HG02943 (cell line): Measurements from ENCODE around the gene CD300LB.
"Not testable (repeated sequence)": the region's sequence is repeated elsewhere in the genome, so short reads cannot be mapped to it uniquely, and the experiment has no call there.

Experiments
- ATAC-seq: cut with Tn5 transposase; IDR thresholded peaks from one replicate; pipeline ENCODE4 v1.9.1; 2021; ENCODE audit warnings: mild to moderate bottlenecking, low read depth, moderate library complexity; ENCODE audit not compliant: unreplicated experiment

Gene CD300LB

GRCh38 chr17:74527081-74527480 is 4.2 kb downstream of the CD300LB start:
- ATAC-seq: no peak

- ATAC-seq: no peak
Observed at GRCh38 chr17:74526681-74527080, 4.6 kb downstream of the CD300LB start.

GRCh38 chr17:74525781-74526288 is 5.4 kb downstream of the CD300LB start:
- ATAC-seq: no peak

GRCh38 chr17:74525465-74525725 is 5.9 kb downstream of the CD300LB start:
- no peak for ATAC-seq

GRCh38 chr17:74524653-74525464 is 6.4 kb downstream of the CD300LB start:
- ATAC-seq: no peak

- no peak for ATAC-seq
Observed at GRCh38 chr17:74523308-74523707, 8.0 kb downstream of the CD300LB start.

- ATAC-seq: no peak
Observed at GRCh38 chr17:74522381-74523105, 8.7 kb downstream of the CD300LB start.

GRCh38 chr17:74521701-74522201 is 9.5 kb downstream of the CD300LB start:
- no peak for ATAC-seq

GRCh38 chr17:74520790-74521480 is 10.3 kb downstream of the CD300LB start:
- no peak for ATAC-seq

- no peak for ATAC-seq
Observed at GRCh38 chr17:74520016-74520434, 11.2 kb downstream of the CD300LB start.

GRCh38 chr17:74518413-74518981 is 12.8 kb downstream of the CD300LB start:
- not testable (repeated sequence) for ATAC-seq

GRCh38 chr17:74516561-74517328 is 14.5 kb downstream of the CD300LB start:
- no peak for ATAC-seq

GRCh38 chr17:74515941-74516340 is 15.3 kb downstream of the CD300LB start:
- ATAC-seq: no peak

- ATAC-seq: no peak
Observed at GRCh38 chr17:74514632-74515334, 16.5 kb downstream of the CD300LB start.

GRCh38 chr17:74513987-74514631 is 17.2 kb downstream of the CD300LB start:
- no peak for ATAC-seq

GRCh38 chr17:74512624-74513091 is 18.6 kb downstream of the CD300LB start:
- no peak for ATAC-seq

GRCh38 chr17:74512036-74512435 is 19.2 kb downstream of the CD300LB start:
- ATAC-seq: no peak

GRCh38 chr17:74508156-74508555 is 23.1 kb downstream of the CD300LB start:
- ATAC-seq: no peak

- ATAC-seq: not testable (repeated sequence)
Observed at GRCh38 chr17:74503949-74504348, 27.3 kb downstream of the CD300LB start.
